Nephron progenitor cell (in vitro differentiated cells): ENCODE data around the gene SMPD1.

ENCODE experiments used
- DNase-seq: peaks from one replicate; pipeline ENCODE4 v3.0.0; 2021
- H3K27ac Mint-ChIP-seq: 2 replicates; pipeline ENCODE4 v1.8.0; 2021; ENCODE audit warnings: mild to moderate bottlenecking, moderate library complexity, mixed read lengths
- H3K27me3 Mint-ChIP-seq: 2 replicates; pipeline ENCODE4 v1.8.0; 2021; ENCODE audit warnings: mild to moderate bottlenecking, low read depth, mixed read lengths; ENCODE audit not compliant: poor library complexity
- H3K36me3 Mint-ChIP-seq: 2 replicates; pipeline ENCODE4 v1.8.0; 2021; ENCODE audit warnings: low read depth, mixed read lengths
- H3K4me1 Mint-ChIP-seq: 2 replicates; pipeline ENCODE4 v1.8.0; 2021; ENCODE audit warnings: mixed read lengths
- H3K4me3 Mint-ChIP-seq: 2 replicates; pipeline ENCODE4 v1.8.0; 2021; ENCODE audit warnings: mild to moderate bottlenecking, moderate library complexity, mixed read lengths
- H3K9me3 Mint-ChIP-seq: 2 replicates; pipeline ENCODE4 v1.8.0; 2021; ENCODE audit warnings: mild to moderate bottlenecking, moderate library complexity, mixed read lengths
- CTCF ChIP-seq: fragments of 200-600 bp; sonication (generic); IDR thresholded peaks from 2 replicates; pipeline ENCODE4 v1.5.0; 2021; ENCODE audit warnings: antibody characterized with exemption

The SMPD1 gene

GRCh38 chr11:6411594-6412031 is 21.3 kb downstream of the SMPD1 start:
- Mint-ChIP-seq H3K4me1 (peaks cover 5% of the 10 kb centered on the region), H3K4me3 (no peak overlapping the region), H3K9me3 (no peaks in the 10 kb centered on the region), H3K27me3 (peaks cover 3% of the 10 kb centered on the region), H3K27ac (no peak overlapping the region), H3K36me3 (peaks cover 18% of the 10 kb centered on the region)
- TF ChIP-seq CTCF, result no peak
- no peak for DNase-seq

- no peak for TF ChIP-seq CTCF
- no peak overlapping the region for H3K27ac Mint-ChIP-seq
- no peaks in the 10 kb centered on the region for H3K9me3 Mint-ChIP-seq
- H3K4me3 Mint-ChIP-seq, result no peak overlapping the region
- H3K36me3 Mint-ChIP-seq, result peaks cover 11% of the 10 kb centered on the region
- H3K27me3 Mint-ChIP-seq, result peaks cover 3% of the 10 kb centered on the region
- no peaks in the 10 kb centered on the region for H3K4me1 Mint-ChIP-seq
- DNase-seq, result no peak
Measured at GRCh38 chr11:6413791-6414201, 23.5 kb downstream of the SMPD1 start.

- Mint-ChIP-seq H3K36me3 (peaks cover 4% of the 10 kb centered on the region), H3K4me1 (peaks cover 5% of the 10 kb centered on the region), H3K27me3 (peaks cover 4% of the 10 kb centered on the region), H3K4me3 (no peak overlapping the region), H3K9me3 (no peaks in the 10 kb centered on the region), H3K27ac (no peak overlapping the region)
- no peak for DNase-seq
- TF ChIP-seq CTCF, result no peak
Measured at GRCh38 chr11:6414874-6415328, 24.6 kb downstream of the SMPD1 start.

GRCh38 chr11:6415797-6416196 is 25.5 kb downstream of the SMPD1 start:
- Mint-ChIP-seq H3K27me3 (peaks cover 10% of the 10 kb centered on the region), H3K4me3 (no peak overlapping the region), H3K36me3 (no peaks in the 10 kb centered on the region), H3K27ac (no peak overlapping the region), H3K9me3 (no peaks in the 10 kb centered on the region), H3K4me1 (peaks cover 10% of the 10 kb centered on the region)
- TF ChIP-seq CTCF, result no peak
- DNase-seq, result no peak

GRCh38 chr11:6417907-6418556 is 27.8 kb downstream of the SMPD1 start:
- Mint-ChIP-seq H3K9me3 (no peaks in the 10 kb centered on the region), H3K36me3 (no peaks in the 10 kb centered on the region), H3K4me1 (peaks cover 10% of the 10 kb centered on the region), H3K27ac (no peak overlapping the region), H3K4me3 (no peak overlapping the region), H3K27me3 (peaks cover 28% of the 10 kb centered on the region)
- TF ChIP-seq CTCF, result no peak
- DNase-seq, result no peak

GRCh38 chr11:6418557-6419008 is 28.3 kb downstream of the SMPD1 start:
- no peak for TF ChIP-seq CTCF
- H3K27me3 Mint-ChIP-seq, result peaks cover 34% of the 10 kb centered on the region
- no peaks in the 10 kb centered on the region for H3K36me3 Mint-ChIP-seq
- no peaks in the 10 kb centered on the region for H3K9me3 Mint-ChIP-seq
- DNase-seq, result peak; percentile 56
- H3K27ac Mint-ChIP-seq, result no peak overlapping the region
- H3K4me3 Mint-ChIP-seq, result no peak overlapping the region
- H3K4me1 Mint-ChIP-seq, result peaks cover 10% of the 10 kb centered on the region
